Keratinocyte (primary cell): ENCODE measurements around the gene TSHZ2. TPM values are rescaled to one million over a fixed set of nuclear protein-coding genes. Genes with fewer than 3 reads are reported as not detected.

ENCODE experiments used
- DNase-seq: peaks from one replicate; pipeline ENCODE4 v3.0.0-alpha.2; 2011; ENCODE audit warnings: low read depth, missing footprints, low spot score
- FAIRE-seq: peaks from 2 replicates; lab custom pipeline; 2011; peaks lifted over from hg19 to GRCh38; lab: Jason Lieb, UNC
- H2AFZ ChIP-seq: 2 replicates; pipeline ENCODE4 v1.6.0; 2012; ENCODE audit warnings: low read length, control low read depth, inconsistent platforms; ENCODE audit not compliant: control insufficient read depth
- H3K27ac ChIP-seq: 2 replicates; pipeline ENCODE4 v1.5.1; 2011; ENCODE audit warnings: low read length; ENCODE audit not compliant: control insufficient read depth, insufficient read depth
- H3K27me3 ChIP-seq: 3 replicates; pipeline ENCODE4 v1.6.0; 2011; ENCODE audit warnings: low read length; ENCODE audit not compliant: control insufficient read depth, insufficient read depth; ENCODE audit errors: extremely low read depth
- H3K36me3 ChIP-seq, 2 experiments: 2 replicates in 1 of 2; 3 replicates in 1 of 2; pipeline ENCODE4 v1.5.1; 2011; ENCODE audit warnings: low read length in 2 of 2, mild to moderate bottlenecking in 1 of 2; ENCODE audit not compliant: control insufficient read depth in 2 of 2, insufficient read depth in 2 of 2; ENCODE audit errors: extremely low read depth in 1 of 2
- H3K4me1 ChIP-seq: 3 replicates; pipeline ENCODE4 v1.5.1; 2011; ENCODE audit warnings: low read length; ENCODE audit not compliant: control insufficient read depth, insufficient read depth; ENCODE audit errors: extremely low read depth
- H3K4me2 ChIP-seq: 3 replicates; pipeline ENCODE4 v1.6.0; 2011; ENCODE audit warnings: low read depth, low read length; ENCODE audit not compliant: control insufficient read depth, insufficient read depth; ENCODE audit errors: extremely low read depth
- H3K4me3 ChIP-seq, 3 experiments: fragments of 200-600 bp in 1 of 3; sonication (generic) in 1 of 3; 2 replicates in 2 of 3; 3 replicates in 1 of 3; pipeline ENCODE4 v1.5.1; 2011 to 2016; ENCODE audit warnings: low read length in 3 of 3, mild to moderate bottlenecking in 3 of 3, control low read depth in 2 of 3, inconsistent platforms in 1 of 3, low read depth in 1 of 3, mixed read lengths in 1 of 3, mixed run types in 1 of 3, moderate library complexity in 1 of 3; ENCODE audit not compliant: control insufficient read depth in 2 of 3, insufficient read depth in 2 of 3; ENCODE audit errors: extremely low read depth in 1 of 3
- H3K79me2 ChIP-seq: 2 replicates; pipeline ENCODE4 v1.6.0; 2012; ENCODE audit warnings: low read length; ENCODE audit not compliant: control insufficient read depth, insufficient read depth
- H3K9ac ChIP-seq: 3 replicates; pipeline ENCODE4 v1.6.0; 2011; ENCODE audit warnings: low read length; ENCODE audit not compliant: control insufficient read depth, insufficient read depth; ENCODE audit errors: extremely low read depth
- H3K9me1 ChIP-seq: 3 replicates; pipeline ENCODE4 v1.6.0; 2011; ENCODE audit warnings: low read length; ENCODE audit not compliant: control insufficient read depth, insufficient read depth; ENCODE audit errors: extremely low read depth
- H3K9me3 ChIP-seq: 2 replicates; pipeline ENCODE4 v1.5.1; 2012; ENCODE audit warnings: low read depth, low read length; ENCODE audit not compliant: control insufficient read depth
- H4K20me1 ChIP-seq: 3 replicates; pipeline ENCODE4 v1.6.0; 2011; ENCODE audit warnings: low read length; ENCODE audit not compliant: control insufficient read depth, insufficient read depth; ENCODE audit errors: extremely low read depth
- CTCF ChIP-seq, 3 experiments: IDR thresholded peaks in 1 of 3; conservative IDR thresholded peaks in 1 of 3; optimal IDR thresholded peaks in 1 of 3; 2 replicates in 2 of 3; 3 replicates in 1 of 3; pipeline versions ENCODE3 to v1.5.1; 2011; ENCODE audit warnings: low read length in 3 of 3, mild to moderate bottlenecking in 3 of 3, moderate library complexity in 2 of 3, control low read depth in 1 of 3, inconsistent platforms in 1 of 3; ENCODE audit not compliant: insufficient read depth in 2 of 3; ENCODE audit errors: extremely low read depth in 1 of 3
- EZH2 ChIP-seq: IDR thresholded peaks from one replicate; pipeline ENCODE4 v1.6.1; 2012; ENCODE audit warnings: inconsistent platforms, mild to moderate bottlenecking, low read length, moderate library complexity
- dilution Hi-C: fragments of 300-500 bp; cut with MboI; formaldehyde crosslinking; loops from one replicate; pipeline ENCODE4 v1.7.0; 2020; ENCODE audit warnings: low sequenced_read_pairs; ENCODE audit not compliant: extremely low pct_ligation_motif_present
- polyA plus RNA-seq, 5 experiments: library from polyadenylated mRNA; depleted of rRNA in 3 of 5; stranded (reverse) in 3 of 5; stranded (forward) in 1 of 5; unstranded in 1 of 5; fragments of >200 nt; gene quantifications; 1 replicate in 1 of 5; 2 replicates in 3 of 5; 3 replicates in 1 of 5; pipeline versions ENCODE4 v1.2.1 to v1.2.3, GENCODE V29; 2011 to 2012; ENCODE audit warnings: missing spikeins in 2 of 5, low read depth in 1 of 5, low replicate concordance in 1 of 5

The TSHZ2 gene
- polyA plus RNA-seq, 1 donor (not counting 4 experiments of a cell fraction or from before 2014, with no cell fraction given), result 1.1 TPM

GRCh38 chr20:53068241-53068640 lies 96.1 kb downstream of the TSHZ2 start:
- dilution Hi-C loops, result no loop called here
- no peaks in the 10 kb centered on the region for H3K36me3 ChIP-seq
- no peaks in the 10 kb centered on the region for H4K20me1 ChIP-seq
- H3K4me1 ChIP-seq, result no peaks in the 10 kb centered on the region
- no peak overlapping the region for H3K27ac ChIP-seq
- H3K9me1 ChIP-seq, result no peaks in the 10 kb centered on the region
- no peaks in the 10 kb centered on the region for H3K9me3 ChIP-seq
- no peak overlapping the region for H3K4me2 ChIP-seq
- H2AFZ ChIP-seq, result no peak overlapping the region
- no peak overlapping the region for H3K4me3 ChIP-seq
- H3K27me3 ChIP-seq, result no peaks in the 10 kb centered on the region
- FAIRE-seq, result no peak
- H3K79me2 ChIP-seq, result no peaks in the 10 kb centered on the region
- no peak for DNase-seq
- TF ChIP-seq CTCF (optimal IDR thresholded peaks at IDR 0.05 in 1 of 3, IDR thresholded peaks at IDR 0.05 in 1 of 3, conservative IDR thresholded peaks at IDR 0.05 in 1 of 3; ENCODE audit: extremely low read depth in 1 of 3, insufficient read depth in 2 of 3, low read length in 3 of 3) (no peak), EZH2 (no peak)
- H3K9ac ChIP-seq, result no peak overlapping the region

- dilution Hi-C loops, result no loop called here
- no peak for DNase-seq
- H3K9me3 ChIP-seq, result no peaks in the 10 kb centered on the region
- H3K4me1 ChIP-seq, result no peaks in the 10 kb centered on the region
- H3K79me2 ChIP-seq, result no peaks in the 10 kb centered on the region
- H3K4me3 ChIP-seq, result no peak overlapping the region
- TF ChIP-seq EZH2 (no peak), CTCF (optimal IDR thresholded peaks at IDR 0.05 in 1 of 3, IDR thresholded peaks at IDR 0.05 in 1 of 3, conservative IDR thresholded peaks at IDR 0.05 in 1 of 3; ENCODE audit: extremely low read depth in 1 of 3, insufficient read depth in 2 of 3, low read length in 3 of 3) (no peak)
- no peaks in the 10 kb centered on the region for H3K36me3 ChIP-seq
- no peaks in the 10 kb centered on the region for H3K9me1 ChIP-seq
- H3K27ac ChIP-seq, result no peak overlapping the region
- H3K9ac ChIP-seq, result no peak overlapping the region
- H4K20me1 ChIP-seq, result no peaks in the 10 kb centered on the region
- no peak for FAIRE-seq
- no peak overlapping the region for H3K4me2 ChIP-seq
- no peaks in the 10 kb centered on the region for H3K27me3 ChIP-seq
- H2AFZ ChIP-seq, result no peak overlapping the region
Measured at GRCh38 chr20:53069132-53069531, 97.0 kb downstream of the TSHZ2 start.
